GM18909 (cell line): ENCODE data around the gene ROBO4.
A peak's percentile ranks its signal among the peaks of the same experiment; 100 is the strongest.

Source experiments
- ATAC-seq: cut with Tn5 transposase; IDR thresholded peaks from one replicate; pipeline ENCODE4 v1.9.1; 2021; ENCODE audit warnings: mild to moderate bottlenecking; ENCODE audit not compliant: unreplicated experiment, poor library complexity

The ROBO4 gene

GRCh38 chr11:124897674-124898262 lies at the start of gene ROBO4:
ROBO4 (minus strand) TSS chr11:124897865; CDS start chr11:124897795, 70 bp downstream.
- ATAC-seq: no peak

GRCh38 chr11:124946735-124947141 lies 49.1 kb upstream of the ROBO4 start:
- ATAC-seq: no peak

DNA sequence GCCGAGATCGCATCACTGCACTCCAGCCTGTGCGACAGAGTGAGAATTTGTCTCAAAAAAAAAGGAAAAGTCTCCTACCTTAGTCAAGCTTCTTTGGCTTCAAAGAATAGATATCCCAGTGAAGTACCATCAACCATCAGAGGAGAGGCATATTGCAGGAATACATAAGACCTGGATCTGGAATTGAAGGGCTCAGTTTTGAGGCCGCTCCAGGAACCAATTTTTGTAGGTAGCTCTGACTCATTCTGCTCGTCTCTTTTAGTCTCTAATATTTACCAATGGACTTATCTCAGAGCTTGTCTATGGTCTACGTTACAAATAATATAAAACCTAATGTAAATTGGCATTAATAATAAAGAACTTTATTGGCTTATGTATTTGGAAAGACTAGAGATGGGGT lies 48.2 kb upstream of the ROBO4 start:
- no peak for ATAC-seq

DNA sequence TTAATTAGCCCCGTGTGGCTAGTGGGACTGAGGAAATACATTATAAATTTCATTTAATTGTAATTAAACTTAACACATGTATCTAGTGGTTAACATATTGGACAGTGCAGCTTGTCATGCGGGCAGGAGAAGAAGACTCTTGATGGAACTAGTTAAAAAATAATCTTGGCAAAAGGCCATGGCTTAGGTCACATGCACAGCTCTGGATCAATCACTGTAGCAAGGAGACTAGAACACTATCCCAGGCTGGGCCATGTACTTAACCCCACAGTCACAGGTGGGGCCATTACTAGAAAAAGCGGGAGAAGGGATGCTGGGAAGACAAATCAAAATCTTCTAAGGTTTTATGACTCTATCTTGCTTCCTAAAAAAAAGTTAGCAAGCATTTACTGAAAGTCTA lies 46.9 kb upstream of the ROBO4 start:
- ATAC-seq: no peak

DNA sequence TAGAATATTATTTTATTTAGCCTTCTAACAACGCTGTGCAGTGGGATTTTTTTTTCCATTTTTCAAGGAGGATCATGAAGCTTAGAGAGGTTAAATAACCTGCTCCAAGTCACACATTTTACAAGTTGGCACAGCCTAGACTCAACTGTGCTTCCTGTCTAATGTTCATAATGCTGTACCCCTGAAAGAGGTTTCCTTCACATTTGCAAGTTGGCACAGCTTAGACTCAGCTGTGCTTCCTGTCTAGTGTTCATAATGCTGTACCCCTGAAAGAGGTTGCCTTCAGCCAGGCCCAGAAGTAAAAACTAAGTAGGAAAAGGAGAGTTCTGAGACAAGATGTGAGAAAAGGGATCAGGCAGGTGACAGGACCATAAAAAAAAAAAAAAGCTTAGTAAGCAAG lies 46.1 kb upstream of the ROBO4 start:
- ATAC-seq: no peak

GRCh38 chr11:124943254-124943616 lies 45.6 kb upstream of the ROBO4 start:
- ATAC-seq: no peak

GRCh38 chr11:124942466-124943253 lies 45.0 kb upstream of the ROBO4 start:
- ATAC-seq: no peak

DNA sequence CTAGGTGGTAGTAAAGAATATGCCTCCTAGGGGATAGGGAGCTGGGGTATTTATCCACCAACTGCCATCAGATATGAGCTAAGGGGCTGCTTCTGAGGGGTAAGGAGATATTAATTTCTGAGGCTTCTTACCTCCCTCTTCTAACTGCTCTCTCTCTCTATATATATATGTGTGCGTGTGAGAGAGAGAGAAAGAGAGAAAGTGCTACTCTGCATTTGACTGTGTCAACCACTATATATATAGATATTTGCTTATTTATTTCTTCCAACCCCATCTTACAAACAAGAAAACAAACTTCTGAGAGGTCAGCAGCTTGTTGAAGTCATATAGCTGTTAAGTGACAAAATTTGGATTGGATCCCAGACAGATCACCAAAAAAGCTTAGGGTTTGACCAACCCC lies 44.0 kb upstream of the ROBO4 start:
- ATAC-seq: no peak

- no peak for ATAC-seq
Observed at GRCh38 chr11:124938970-124939369, 41.3 kb upstream of the ROBO4 start.

- no peak for ATAC-seq
Observed at GRCh38 chr11:124938206-124938765, 40.6 kb upstream of the ROBO4 start.

DNA sequence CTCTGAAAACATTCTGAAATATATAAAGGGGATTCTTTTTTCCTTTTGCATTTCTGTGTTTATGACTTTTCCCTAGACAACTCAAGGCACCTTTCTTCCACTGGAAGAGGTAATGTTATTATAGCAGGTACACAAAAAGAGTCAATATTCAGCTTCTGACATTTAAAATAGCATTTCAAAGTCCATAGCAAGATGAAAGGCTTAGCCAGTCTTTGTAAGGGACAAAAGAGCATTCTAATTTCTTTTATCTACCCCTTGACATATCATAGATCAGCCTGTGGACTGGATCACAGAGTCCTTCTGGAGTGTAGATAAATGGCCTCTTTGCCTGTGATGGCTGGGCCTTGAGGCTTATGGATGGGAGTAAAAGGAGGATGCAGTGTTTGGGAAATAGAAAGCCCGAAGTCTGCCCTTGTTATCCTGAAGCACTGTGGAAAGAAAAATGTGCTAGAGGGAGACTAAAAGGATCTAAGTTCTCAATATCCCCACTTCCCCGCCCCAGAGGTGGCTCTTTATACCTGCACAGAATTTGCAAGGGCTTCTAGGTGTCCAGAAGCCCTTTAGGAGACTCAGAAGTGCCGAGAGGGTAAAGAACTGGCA lies 39.8 kb upstream of the ROBO4 start:
- no peak for ATAC-seq

DNA sequence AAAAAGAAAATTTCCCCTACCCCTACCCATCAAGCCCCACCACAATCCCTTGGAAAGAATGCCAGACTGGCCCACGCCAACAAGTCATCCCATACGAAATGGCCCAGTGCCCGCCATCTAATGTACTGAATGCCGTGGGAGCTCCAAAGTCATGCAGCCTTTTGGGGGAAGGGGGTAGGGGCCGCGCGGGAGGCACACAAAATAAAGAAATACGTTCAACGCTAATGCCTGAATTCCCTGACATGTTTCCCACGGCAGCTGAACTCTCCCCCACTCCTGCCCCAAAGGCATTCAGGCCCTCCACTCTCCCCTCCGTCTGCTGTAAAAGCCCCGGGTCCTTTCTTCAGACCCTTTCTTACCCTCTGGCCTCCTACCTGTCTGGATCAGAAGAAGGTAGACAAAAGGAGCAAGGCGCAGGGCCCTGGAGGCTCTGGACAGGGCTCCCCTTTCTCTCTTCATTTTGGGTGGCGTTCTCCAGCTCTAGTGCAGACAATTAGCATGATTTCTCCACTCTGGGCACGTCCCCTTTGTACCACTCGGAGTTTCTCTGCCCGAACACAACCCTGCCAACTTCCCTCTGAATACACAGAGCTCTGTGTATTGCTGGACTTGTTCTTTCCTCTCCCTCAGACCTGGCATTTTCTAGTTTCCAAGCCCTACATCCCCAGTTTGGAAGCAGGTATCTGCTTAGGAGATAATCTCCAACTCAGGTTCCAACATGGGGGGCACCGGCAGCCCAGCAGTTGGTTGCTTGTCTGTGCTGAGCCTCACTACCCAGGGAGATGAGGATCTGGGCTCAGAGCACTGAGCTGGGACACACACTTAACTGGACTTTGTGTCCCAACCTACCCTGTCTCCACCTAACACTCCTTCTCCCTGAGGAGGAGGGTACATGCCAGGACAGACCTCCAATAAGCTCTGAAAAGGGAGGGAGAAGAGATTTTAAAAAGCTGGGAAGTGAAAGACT lies 38.2 kb upstream of the ROBO4 start, which contains the start of gene HEPACAM:
TSS of gene HEPACAM (minus strand) at position 500 of the 967 bp plus-strand sequence. CDS start at position 459, 41 bp downstream.
- no peak for ATAC-seq

- no peak for ATAC-seq
Observed at GRCh38 chr11:124934862-124935547, 37.3 kb upstream of the ROBO4 start.

DNA sequence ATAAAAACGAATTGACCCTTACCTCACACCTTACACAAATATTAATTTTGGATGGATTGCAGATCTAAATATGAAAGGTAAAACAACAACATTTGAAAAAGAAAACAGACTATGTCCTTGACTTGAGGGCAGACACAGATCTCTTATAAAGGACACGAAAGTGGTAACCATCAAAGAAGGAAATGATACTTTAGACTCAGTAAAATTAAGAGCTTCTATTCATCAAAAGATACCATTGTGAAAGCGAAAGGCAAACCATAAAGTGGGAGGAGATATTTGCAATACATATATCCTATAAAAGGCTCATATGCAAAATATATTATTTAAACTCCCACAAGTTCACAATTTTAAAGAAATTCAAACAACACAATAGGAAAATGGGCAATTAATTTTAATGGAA lies 33.1 kb upstream of the ROBO4 start:
- ATAC-seq: peak; percentile 88

GRCh38 chr11:124928942-124929665 lies 31.4 kb upstream of the ROBO4 start:
- ATAC-seq: no peak

DNA sequence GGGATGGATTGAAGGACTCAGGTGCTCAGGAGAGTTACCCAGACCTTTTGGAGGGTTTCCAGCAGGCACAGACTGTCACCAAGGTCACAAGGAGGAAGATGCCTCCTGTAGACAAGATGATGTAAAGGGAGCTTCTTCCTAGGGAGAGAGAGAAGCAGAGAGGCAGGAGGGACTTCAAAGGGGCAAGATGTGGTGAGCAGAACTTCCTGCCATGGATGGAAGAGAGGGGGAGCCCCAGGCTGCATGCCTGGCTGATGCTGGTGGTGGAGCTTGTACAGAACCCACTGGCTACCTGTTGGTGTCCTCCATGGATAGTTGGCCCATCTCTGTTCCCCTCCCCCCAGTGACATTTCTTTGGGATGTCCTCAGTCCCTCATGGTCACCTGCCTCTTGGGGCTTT lies 25.6 kb upstream of the ROBO4 start:
- no peak for ATAC-seq

- ATAC-seq: no peak
Observed at GRCh38 chr11:124922831-124923230, 25.2 kb upstream of the ROBO4 start.

DNA sequence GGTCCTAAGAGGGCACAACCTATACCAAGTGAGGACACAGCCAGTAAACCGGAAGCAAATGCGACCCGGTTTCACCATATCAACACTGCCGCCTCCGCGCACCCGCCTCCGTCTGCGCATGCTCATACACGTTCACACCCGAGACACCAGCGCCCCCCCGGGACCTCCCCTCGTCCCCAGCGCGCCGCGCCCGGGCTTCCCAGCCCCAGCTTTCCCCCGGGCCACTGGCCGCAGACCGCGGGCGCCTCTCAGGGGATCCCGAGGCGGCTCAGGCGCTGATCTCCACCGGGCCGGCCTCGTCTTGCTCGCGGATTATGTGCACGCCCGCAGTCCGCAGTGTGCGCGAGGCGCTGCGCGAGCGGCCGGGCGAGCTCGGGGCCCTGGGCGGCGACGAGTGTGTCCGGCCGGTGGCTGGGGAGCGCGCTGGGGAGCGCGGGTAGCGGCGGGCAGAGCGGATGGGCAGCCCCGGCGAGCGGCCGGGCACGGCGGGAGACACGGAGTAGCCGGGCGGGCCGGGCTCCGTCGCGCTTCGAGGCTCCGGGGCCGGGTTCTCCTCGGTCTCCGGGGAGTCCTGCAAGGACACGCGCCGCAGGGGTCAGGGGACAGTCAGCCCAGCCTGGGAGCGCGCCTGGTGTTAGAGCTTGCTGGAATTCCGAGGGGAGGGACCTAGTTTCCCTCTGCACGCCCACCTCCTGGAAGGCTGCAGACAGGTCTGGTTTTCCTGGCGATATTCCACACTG lies 23.4 kb upstream of the ROBO4 start:
- ATAC-seq: peak; percentile 68
